Esophagus (tissue), 2 donors: ENCODE results near the gene TMEM132E. TPM values are rescaled to one million over a fixed set of nuclear protein-coding genes. Genes with fewer than 3 reads are reported as not detected.

Experiments
- H3K27ac ChIP-seq, 2 donors: one replicate each; pipeline ENCODE4 v1.5.1; 2013; ENCODE audit warnings: low read depth in 2 of 2, mild to moderate bottlenecking in 2 of 2, inconsistent platforms in 1 of 2, low read length in 1 of 2, moderate library complexity in 1 of 2
- H3K27me3 ChIP-seq, 2 donors: one replicate each; pipeline ENCODE4 v1.6.1; 2013; ENCODE audit warnings: low read length in 2 of 2, control low read depth in 1 of 2, mild to moderate bottlenecking in 1 of 2; ENCODE audit not compliant: insufficient read depth in 2 of 2, control insufficient read depth in 1 of 2
- H3K36me3 ChIP-seq, 2 donors: one replicate each; pipeline ENCODE4 v1.6.1; 2013; ENCODE audit warnings: low read length in 1 of 2; ENCODE audit not compliant: control insufficient read depth in 2 of 2, insufficient read depth in 2 of 2
- H3K4me1 ChIP-seq, 2 donors: one replicate each; pipeline ENCODE4 v1.6.1; 2013; ENCODE audit warnings: low read length in 1 of 2; ENCODE audit not compliant: control insufficient read depth in 2 of 2, insufficient read depth in 2 of 2
- H3K4me3 ChIP-seq, 2 donors: one replicate each; pipeline ENCODE4 v1.5.1; 2013; ENCODE audit warnings: low read length in 2 of 2, mild to moderate bottlenecking in 2 of 2, low read depth in 1 of 2, moderate library complexity in 1 of 2
- H3K9me3 ChIP-seq, 2 donors: one replicate each; pipeline ENCODE4 v1.6.1; 2013; ENCODE audit warnings: mild to moderate bottlenecking in 2 of 2, low read depth in 1 of 2, low read length in 1 of 2, moderate library complexity in 1 of 2; ENCODE audit not compliant: control insufficient read depth in 2 of 2, insufficient read depth in 1 of 2
- WGBS, 2 donors: extraction: QIAGEN DNeasy Blood & Tissue Kit; methylation state at CpG; one replicate each; pipeline ENCODE4 v1.1.7; 2013; 5-methylcytosine and 5-hydroxymethylcytosine counted together
- polyA plus RNA-seq, 2 donors: library from polyadenylated mRNA; stranded (reverse); fragments of 200-250 nt; gene quantifications; one replicate each; pipeline ENCODE4 v1.2.3, GENCODE V29; 2013
- donor health status: healthy with polysubstance abuse.
- donor health status: Bipolar disorder and iron deficiency.

TMEM132E gene
- polyA plus RNA-seq, 2 donors, result 0.02 to 0.04 TPM

DNA sequence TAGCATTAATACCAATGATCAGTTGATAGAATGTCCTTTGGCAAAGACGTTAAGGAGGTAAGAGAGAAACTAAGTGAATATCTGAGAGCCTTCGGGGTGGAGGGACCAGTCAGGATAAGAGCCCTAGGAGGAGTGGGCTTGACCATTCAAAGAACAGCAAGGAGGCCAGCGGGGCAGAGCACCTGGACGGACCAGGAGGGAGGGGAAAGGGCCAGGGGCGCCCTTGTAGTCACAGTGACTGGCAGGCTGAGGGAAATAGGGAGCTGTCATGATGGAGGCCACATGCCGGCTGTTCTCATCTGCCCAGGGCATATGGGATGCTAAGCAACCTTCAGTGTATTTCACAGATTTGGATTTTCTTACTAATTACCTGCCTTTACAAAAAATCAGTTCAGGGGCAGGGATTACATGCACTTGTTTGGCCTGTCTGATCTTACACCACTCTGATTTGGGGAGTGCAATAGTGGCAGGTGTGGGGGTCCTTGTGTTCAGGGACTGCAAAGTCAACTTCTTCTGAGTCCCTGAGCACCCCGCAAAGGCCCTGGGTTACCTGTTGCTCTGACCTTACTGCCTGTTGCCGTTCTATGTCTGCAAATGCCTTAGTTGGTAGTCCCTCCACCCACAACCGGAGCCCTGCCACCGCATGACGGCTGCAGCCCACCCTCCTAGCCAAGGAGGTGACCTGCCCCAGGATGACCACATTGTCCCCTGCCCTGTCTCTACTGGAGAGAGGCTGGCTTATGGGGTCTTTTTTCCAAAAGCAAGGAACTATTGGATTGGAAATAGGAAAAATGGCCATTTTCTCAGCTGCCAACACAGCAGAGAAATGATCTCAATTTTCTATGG is 10.0 kb downstream of the TMEM132E start:
- no peaks in the 10 kb centered on the region for H3K9me3 ChIP-seq
- H3K27me3 ChIP-seq, result no peaks in the 10 kb centered on the region
- no peaks in the 10 kb centered on the region for H3K4me1 ChIP-seq
- H3K27ac ChIP-seq, result no peak overlapping the region
- H3K4me3 ChIP-seq, result no peak overlapping the region
- no peaks in the 10 kb centered on the region for H3K36me3 ChIP-seq
- 74 to 77% methylated on average over 11 of the region's 11 CpGs for WGBS, 2 donors

DNA sequence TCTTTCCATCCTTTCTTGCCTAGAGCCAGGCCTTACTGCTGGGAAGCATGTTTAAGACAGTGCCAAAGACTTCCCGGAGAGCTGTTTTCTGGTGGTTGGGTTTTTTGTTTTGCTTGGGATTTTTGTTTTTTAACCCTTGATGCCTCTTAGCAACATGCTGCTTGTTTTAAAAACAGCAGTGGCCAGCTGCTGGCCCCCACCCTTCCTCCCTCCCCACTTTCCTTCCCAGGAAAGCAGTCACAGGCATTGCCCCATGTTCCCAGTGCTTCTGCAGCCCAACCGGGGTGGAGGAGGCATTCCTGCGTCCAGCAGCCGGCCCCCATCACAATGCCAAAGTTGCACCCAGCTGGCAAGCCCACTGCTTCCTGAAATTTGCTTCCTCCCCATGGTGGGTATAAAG is 12.6 kb downstream of the TMEM132E start:
- Histone ChIP-seq H3K4me1 (no peaks in the 10 kb centered on the region), H3K27ac (no peak overlapping the region), H3K36me3 (no peaks in the 10 kb centered on the region), H3K9me3 (no peaks in the 10 kb centered on the region), H3K4me3 (no peak overlapping the region), H3K27me3 (no peaks in the 10 kb centered on the region)
- 35 to 46% methylated on average over 4 of the region's 4 CpGs for WGBS, 2 donors

DNA sequence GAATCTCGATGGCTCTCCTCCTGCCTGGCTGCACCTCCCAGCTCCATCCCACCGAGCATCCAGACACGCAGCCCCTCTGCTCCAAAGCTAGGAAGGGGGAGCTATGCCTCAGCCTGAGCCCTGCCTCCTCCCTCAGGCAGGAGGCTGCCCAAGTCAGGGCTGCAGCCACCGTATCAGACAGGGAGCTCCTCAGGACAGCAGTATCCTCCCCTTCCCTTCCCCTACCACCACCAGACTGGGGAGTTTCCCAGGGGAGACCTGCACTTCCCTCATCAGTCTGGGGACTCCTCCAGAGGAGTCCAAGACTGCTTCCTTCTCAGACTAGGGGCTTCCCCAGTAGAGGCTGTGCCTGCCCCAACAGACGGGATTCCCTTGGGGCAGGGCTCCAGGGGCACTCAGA is 17.5 kb downstream of the TMEM132E start:
- Histone ChIP-seq H3K27ac (no peak overlapping the region), H3K4me1 (no peaks in the 10 kb centered on the region), H3K4me3 (no peak overlapping the region), H3K27me3 (no peaks in the 10 kb centered on the region), H3K36me3 (no peaks in the 10 kb centered on the region), H3K9me3 (no peaks in the 10 kb centered on the region)
- WGBS, 2 donors, result 25 to 28% methylated on average over 5 of the region's 5 CpGs

DNA sequence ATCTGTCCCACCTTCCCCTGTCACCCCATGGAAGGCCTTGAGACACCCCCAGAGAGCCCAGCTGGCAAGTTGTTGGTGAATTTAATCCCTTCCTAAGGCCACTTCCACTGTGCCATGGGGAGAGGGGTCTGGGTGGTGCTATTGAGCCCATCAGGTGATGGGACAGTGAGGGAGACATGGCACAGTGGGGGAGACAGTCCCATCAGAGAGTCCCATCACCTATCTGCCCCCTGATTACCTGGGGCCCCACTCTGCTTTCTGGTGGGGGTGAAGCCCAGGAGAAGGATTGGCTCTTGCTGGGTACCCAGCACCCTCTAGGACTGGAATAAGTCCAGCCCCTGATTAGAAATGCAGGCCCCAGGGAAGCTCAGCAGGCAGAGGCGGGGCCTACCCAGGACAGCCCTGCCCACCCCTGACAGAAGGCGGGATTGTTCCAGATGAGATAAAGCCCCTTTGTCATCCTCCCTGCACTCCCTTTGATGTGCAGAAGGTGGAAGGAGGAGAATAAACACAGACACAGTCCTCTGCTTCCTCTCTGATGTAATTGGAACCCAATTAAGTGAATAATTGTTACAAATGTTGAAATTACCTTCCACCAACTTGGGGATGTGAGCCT is 18.9 kb downstream of the TMEM132E start:
- H3K27me3 ChIP-seq, result no peaks in the 10 kb centered on the region
- WGBS, 2 donors, result 51 to 66% methylated on average over 2 of the region's 2 CpGs

DNA sequence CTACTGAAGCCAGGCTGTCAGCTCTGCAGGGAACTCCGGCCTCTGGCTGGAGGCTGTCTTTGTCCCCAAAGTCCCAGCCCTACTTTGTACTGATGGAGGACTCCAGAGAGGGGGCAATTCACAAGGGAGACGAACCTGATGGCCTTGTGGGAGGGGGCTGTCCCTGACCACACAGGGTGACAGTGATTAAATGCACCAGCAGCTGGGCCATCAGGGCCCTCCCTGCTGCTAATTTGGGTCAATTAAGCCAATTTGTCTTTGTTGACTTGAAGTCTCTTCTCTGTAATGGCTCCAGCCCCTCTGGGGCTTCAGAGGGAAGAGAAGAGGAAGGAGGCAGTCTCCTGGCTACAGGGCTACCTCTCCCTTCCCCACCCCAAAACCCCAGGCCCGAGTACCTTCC is 22.0 kb downstream of the TMEM132E start:
- H3K4me3 ChIP-seq, result no peak overlapping the region
- 46% methylated on average over 3 of the region's 3 CpGs for WGBS, 2 donors

More for the DNA sequence above, 18.9 kb downstream of the TMEM132E start:
- H3K9me3 ChIP-seq, result no peaks in the 10 kb centered on the region
- H3K4me3 ChIP-seq, result no peak overlapping the region
- H3K27ac ChIP-seq, result no peak overlapping the region
- H3K4me1 ChIP-seq, result no peaks in the 10 kb centered on the region
- H3K36me3 ChIP-seq, result no peaks in the 10 kb centered on the region

DNA sequence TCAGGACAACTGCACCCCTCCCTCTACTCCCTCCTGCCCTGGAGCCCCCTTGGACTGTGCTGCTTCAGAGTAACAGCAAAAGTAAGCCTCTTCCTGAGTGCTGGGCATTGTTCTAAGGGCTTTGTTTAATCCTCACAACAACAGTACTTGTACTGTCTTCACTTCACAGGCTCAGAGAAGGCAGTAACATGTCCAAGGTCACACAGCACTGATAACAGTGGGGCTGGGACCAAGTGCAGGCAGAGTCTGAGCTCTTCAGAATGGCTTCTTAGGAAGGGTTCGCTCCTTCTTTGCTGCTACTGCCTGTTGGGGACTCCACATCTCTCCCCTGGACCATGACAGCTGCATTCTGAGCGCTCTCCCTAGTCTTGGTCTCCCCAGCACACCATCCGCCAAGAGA is 24.6 kb downstream of the TMEM132E start:
- no peaks in the 10 kb centered on the region for H3K4me1 ChIP-seq
- 82 to 88% methylated on average over 3 of the region's 3 CpGs for WGBS, 2 donors
- H3K27me3 ChIP-seq, result no peaks in the 10 kb centered on the region
- H3K27ac ChIP-seq, result no peak overlapping the region
- no peak overlapping the region for H3K4me3 ChIP-seq
- H3K9me3 ChIP-seq, result no peaks in the 10 kb centered on the region
- H3K36me3 ChIP-seq, result no peaks in the 10 kb centered on the region

More for the DNA sequence above, 22.0 kb downstream of the TMEM132E start:
- Histone ChIP-seq H3K9me3 (no peaks in the 10 kb centered on the region), H3K4me1 (no peaks in the 10 kb centered on the region), H3K36me3 (no peaks in the 10 kb centered on the region), H3K27me3 (no peaks in the 10 kb centered on the region), H3K27ac (no peak overlapping the region)

DNA sequence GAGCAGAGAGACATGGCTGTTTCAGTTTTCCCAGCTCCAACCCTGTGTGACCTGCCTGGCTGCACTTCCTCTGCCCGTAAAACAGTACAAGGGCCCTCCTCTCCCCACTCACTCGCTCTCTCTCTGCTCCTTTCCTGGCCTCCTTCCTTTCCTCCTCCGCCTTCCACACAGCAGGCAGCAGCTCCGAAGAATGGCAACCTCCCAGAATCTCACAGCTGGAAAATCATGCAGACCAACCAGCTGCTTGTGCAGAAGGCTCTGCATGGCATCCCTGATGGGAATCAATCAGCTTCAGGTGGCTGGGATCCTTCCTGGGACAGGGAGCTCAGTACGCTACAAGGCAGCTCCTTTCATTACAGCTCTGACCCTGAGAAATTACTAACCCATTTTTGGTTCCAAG is 27.4 kb downstream of the TMEM132E start:
- WGBS, 2 donors, result 47 to 49% methylated on average over 5 of the region's 5 CpGs
- H3K27me3 ChIP-seq, result no peaks in the 10 kb centered on the region
- no peaks in the 10 kb centered on the region for H3K9me3 ChIP-seq
- H3K4me3 ChIP-seq, result no peak overlapping the region
- no peaks in the 10 kb centered on the region for H3K36me3 ChIP-seq
- no peaks in the 10 kb centered on the region for H3K4me1 ChIP-seq
- H3K27ac ChIP-seq, result no peak overlapping the region

DNA sequence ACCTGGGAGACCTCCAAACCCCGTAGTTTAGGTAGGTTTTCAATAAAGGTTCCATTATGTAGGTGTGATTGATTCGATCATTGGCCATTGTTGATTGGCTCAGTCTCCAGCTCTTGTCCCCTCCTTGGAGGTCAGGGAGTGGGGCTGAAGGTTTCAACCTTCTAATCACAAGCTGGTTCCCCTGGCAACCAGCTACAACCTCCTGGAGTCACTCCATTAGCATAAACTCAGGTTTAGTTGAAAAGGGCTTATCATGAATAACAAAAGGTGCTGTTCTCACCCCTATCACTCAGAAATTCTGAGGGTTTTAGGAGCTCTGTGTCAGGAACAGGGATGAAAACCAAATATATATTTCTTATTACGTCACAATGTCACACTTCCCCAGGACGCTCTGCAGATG is 28.5 kb downstream of the TMEM132E start:
- no peaks in the 10 kb centered on the region for H3K4me1 ChIP-seq
- no peaks in the 10 kb centered on the region for H3K36me3 ChIP-seq
- H3K4me3 ChIP-seq, result no peak overlapping the region
- H3K27me3 ChIP-seq, result no peaks in the 10 kb centered on the region
- no peaks in the 10 kb centered on the region for H3K9me3 ChIP-seq
- WGBS, 2 donors, result 52 to 61% methylated on average over 4 of the region's 4 CpGs
- no peak overlapping the region for H3K27ac ChIP-seq

DNA sequence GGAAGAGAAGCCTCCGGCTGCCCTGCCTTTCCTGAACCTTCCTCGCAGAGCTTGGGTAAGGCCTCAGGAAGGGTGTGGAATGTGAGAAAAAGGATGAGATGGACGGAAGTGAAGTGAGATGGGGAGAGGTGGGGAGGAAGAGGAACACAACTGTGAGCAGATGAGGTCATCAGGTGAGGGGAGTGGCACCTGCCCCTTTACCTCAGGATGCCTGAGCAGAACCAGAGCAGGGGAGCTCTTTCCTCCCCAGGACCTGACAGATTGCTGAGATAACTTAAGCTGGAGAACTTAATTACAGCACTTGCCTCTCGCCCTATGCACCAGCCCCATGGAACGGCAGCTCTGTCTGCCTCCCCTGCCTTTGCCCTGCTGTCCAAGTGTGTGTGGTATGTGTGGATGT is 29.8 kb downstream of the TMEM132E start:
- Histone ChIP-seq H3K4me3 (no peak overlapping the region), H3K36me3 (no peaks in the 10 kb centered on the region), H3K27ac (no peak overlapping the region), H3K4me1 (no peaks in the 10 kb centered on the region), H3K9me3 (no peaks in the 10 kb centered on the region), H3K27me3 (no peaks in the 10 kb centered on the region)
- WGBS, 2 donors, result 37 to 52% methylated on average over 5 of the region's 5 CpGs

DNA sequence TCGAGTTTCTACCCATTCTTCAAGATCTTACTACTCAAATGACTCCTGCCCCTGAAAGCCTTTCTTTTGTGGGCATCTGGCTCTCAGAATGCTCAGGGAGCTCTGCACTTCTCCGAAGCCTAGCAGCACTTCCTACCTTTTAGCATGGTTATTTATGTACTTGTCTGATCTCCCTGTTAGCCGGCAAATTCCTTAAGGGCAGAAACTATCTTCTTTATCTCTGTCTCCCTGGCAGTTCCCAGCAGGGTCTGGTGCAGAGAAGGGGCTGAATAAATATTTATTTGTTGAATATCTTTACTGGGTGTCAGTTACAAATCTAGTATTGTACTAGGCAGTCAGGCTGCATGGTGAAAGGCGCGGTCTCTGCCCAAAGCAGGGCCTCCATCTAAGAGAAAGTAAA is 30.7 kb downstream of the TMEM132E start:
- Histone ChIP-seq H3K27ac (no peak overlapping the region), H3K4me1 (no peaks in the 10 kb centered on the region), H3K36me3 (no peaks in the 10 kb centered on the region), H3K9me3 (no peaks in the 10 kb centered on the region), H3K27me3 (no peaks in the 10 kb centered on the region), H3K4me3 (no peak overlapping the region)
- WGBS, 2 donors, result 35 to 49% methylated on average over 5 of the region's 5 CpGs
